ENCODE results near the gene RHEB.

The RHEB gene

DNA sequence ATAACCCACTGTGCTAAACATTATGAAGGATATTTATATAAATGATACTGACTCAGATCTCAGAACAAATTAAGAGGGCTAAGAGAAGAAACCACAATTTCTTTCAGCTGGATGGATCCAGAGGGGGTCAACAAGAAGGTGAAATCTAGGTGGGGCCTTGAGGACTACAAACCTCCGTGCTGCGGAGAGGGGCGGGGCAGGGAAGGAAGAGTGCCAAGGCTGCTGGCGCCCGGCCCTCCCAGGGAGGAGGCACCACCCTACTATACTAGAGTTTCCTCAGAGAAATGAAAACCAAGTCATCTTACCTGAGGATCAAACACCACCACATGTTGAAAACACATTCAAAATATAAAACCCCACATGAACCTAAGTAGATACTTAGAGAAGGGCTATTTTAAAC lies 50.4 kb downstream of the RHEB start:
- no peak overlapping the region for H3K4me3 ChIP-seq (replicated peaks; ENCODE audit: low read depth, low read length)
- no peak for DNase-seq (ENCODE audit: extremely low read depth, low read depth)
- TF ChIP-seq, protein P1, sequence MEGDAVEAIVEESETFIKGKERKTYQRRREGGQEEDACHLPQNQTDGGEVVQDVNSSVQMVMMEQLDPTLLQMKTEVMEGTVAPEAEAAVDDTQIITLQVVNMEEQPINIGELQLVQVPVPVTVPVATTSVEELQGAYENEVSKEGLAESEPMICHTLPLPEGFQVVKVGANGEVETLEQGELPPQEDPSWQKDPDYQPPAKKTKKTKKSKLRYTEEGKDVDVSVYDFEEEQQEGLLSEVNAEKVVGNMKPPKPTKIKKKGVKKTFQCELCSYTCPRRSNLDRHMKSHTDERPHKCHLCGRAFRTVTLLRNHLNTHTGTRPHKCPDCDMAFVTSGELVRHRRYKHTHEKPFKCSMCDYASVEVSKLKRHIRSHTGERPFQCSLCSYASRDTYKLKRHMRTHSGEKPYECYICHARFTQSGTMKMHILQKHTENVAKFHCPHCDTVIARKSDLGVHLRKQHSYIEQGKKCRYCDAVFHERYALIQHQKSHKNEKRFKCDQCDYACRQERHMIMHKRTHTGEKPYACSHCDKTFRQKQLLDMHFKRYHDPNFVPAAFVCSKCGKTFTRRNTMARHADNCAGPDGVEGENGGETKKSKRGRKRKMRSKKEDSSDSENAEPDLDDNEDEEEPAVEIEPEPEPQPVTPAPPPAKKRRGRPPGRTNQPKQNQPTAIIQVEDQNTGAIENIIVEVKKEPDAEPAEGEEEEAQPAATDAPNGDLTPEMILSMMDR (IDR thresholded peaks at IDR 0.05; ENCODE audit: low read depth, low read length, missing control alignments), result no peak

DNA sequence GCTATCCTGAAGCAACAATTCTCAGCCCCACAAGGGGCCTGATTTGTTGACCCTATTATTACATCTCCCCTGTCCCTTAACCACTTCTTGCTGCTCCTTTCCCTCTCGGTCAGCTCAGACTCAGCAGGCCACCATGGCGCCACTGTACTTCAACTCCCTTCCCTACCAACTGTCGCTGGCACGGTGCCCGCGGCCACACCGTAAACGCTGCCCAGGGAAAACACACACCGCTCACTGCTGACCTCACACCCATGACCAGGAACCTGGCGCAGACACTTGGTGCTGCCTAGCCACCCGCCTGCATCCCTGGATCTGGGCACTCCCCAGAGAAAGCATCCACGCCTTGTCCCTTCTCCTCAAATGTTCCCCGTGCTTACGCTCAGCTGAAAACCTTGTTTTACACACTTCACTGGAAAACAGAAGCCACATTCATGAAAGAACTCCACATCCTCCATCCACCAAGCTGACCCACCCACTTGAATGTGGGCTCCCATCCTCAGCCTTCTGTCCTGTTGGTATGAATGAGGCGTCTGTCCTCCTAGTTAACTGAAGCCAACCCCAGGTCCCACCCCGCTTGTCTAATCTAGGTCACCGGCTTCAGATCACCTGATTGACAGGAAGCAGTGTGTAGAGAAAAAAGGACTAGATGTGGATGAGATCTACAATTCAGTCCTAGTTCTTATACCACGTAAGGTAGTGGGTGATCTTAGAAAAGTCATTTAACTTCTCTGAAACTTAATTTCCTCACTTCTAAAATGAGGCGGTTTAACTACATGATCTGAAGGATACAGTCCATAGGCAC lies 51.3 kb downstream of the RHEB start:
- TF ChIP-seq, protein P1 (IDR thresholded peaks at IDR 0.05; ENCODE audit: low read depth, low read length, missing control alignments), result no peak
- H3K4me3 ChIP-seq (replicated peaks; ENCODE audit: low read depth, low read length), result no peak overlapping the region
- no peak for DNase-seq (ENCODE audit: extremely low read depth, low read depth)

DNA sequence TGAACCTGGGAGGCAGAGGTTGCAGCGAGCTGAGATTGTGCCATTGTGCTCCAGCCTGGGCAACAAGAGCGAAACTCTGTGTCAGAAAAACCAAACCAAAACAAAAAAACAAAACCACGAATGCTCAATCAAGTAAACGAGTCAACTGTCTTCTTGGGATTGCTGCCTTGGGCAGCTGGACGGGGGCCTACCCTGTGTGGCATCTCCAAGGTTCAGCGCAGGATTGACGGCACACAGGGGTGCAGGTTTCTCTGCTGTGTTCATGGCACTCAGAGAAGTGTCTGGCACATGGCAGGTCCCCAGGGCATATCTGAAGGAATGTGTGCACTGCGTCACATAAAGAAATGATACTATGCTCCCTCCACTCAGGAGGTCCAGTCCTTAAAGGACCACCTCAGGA lies 54.5 kb downstream of the RHEB start:
- H3K4me3 ChIP-seq (replicated peaks; ENCODE audit: low read depth, low read length), result no peak overlapping the region
- DNase-seq (ENCODE audit: extremely low read depth, low read depth), result no peak
- TF ChIP-seq, protein P1 (IDR thresholded peaks at IDR 0.05; ENCODE audit: low read depth, low read length, missing control alignments), result no peak

DNA sequence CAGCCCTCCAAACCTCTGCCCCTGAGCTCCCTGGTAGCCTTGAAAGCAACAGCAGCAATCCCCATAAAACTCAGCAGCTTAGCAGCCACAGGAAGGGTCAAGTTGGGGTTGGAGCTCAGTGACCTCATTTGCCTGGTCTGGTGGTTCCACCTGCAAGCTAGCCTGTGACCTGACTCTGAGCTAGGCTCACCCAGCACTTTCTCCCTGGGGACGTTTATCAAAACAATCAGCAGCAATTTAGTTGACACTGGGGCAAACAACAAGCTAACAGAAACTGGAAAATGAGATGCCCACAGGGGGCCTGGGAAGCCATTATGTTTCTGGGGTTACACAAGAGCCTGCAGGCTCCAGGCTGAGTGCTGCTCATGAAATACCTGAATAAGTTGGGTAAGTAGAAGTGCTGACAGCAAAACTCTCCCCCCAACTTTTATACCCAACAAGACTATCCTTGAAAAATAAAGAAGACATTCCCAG lies 57.4 kb downstream of the RHEB start:
- TF ChIP-seq, protein P1 (IDR thresholded peaks at IDR 0.05; ENCODE audit: low read depth, low read length, missing control alignments), result no peak
- no peak for DNase-seq (ENCODE audit: extremely low read depth, low read depth)
- H3K4me3 ChIP-seq (replicated peaks; ENCODE audit: low read depth, low read length), result no peak overlapping the region

DNA sequence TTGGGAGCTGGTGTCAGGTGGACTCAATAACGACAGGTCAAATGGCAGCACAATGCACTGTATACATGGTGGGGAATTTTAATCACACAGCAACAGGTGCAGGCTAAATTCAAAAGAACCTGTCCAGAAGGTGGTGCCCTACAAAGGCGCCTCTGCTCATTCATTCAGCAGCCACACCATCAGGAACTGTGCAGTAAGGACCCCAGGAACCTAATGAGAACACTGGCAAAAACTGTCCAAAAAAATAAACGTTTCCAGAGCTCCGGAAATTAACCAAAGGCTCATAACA lies 57.8 kb downstream of the RHEB start:
- TF ChIP-seq, protein P1 (IDR thresholded peaks at IDR 0.05; ENCODE audit: low read depth, low read length, missing control alignments), result no peak
- H3K4me3 ChIP-seq (replicated peaks; ENCODE audit: low read depth, low read length), result no peak overlapping the region
- DNase-seq (ENCODE audit: extremely low read depth, low read depth), result no peak

DNA sequence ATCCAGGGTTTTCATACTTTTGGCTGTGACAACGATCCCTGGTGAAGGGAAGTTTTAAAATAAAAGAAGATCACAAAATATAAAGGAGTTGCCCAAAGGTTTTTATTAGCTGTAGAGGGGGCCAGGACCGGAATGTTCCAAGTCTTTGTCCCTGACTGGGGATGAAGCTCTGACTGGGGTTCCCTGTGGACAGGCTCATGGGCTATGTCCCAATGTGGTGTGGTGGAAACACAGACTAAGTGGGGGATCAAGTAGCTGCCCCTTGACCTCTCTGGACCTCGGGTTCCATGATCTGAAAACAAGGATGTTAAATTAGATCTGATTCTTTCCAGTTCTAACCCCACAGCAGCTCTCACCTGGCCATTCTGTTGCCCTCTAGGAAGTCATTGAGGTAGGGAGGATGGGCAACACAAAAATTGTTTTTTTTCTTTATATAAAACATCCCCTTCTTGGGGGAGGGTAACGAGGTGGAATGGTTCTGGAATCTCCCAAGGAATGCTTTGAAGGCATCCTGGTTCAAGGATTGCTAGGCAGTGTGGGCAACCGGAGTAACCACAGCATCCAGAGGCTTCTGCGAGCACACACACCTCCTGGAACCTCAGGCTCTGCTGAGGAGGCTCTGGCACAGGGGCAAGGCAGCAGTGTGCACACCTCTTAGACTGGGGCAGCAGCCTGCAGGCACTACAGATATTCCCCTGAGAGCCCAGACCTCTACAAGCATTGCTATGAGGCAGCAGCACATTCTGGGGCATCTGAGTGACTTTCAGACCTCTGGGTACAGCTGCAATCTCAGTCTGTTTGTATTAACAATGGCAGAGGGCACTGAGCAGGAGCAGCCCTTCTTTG lies 58.4 kb downstream of the RHEB start:
- H3K4me3 ChIP-seq (replicated peaks; ENCODE audit: low read depth, low read length), result no peak overlapping the region

More for the DNA sequence above, 58.4 kb downstream of the RHEB start:
- TF ChIP-seq, protein P1 (IDR thresholded peaks at IDR 0.05; ENCODE audit: low read depth, low read length, missing control alignments), result no peak
- DNase-seq (ENCODE audit: extremely low read depth, low read depth), result no peak
